GM23338 (cell line): ENCODE data around the gene DNAH9.

Source experiments
- CTCF ChIP-seq, 2 experiments: fragments of 200-600 bp in 1 of 2; sonication (generic) in 1 of 2; conservative IDR thresholded peaks; 2 replicates each; pipeline versions ENCODE4 v1.5.1 to v1.6.1; 2016 to 2017; ENCODE audit warnings: antibody characterized with exemption in 2 of 2, low read depth in 2 of 2, mild to moderate bottlenecking in 2 of 2, moderate library complexity in 1 of 2
- EZH2phosphoT487 ChIP-seq: fragments of 200-600 bp; sonication (generic); IDR thresholded peaks from one replicate; pipeline ENCODE4 v1.8.1; 2018; ENCODE audit warnings: antibody characterized with exemption; ENCODE audit not compliant: unreplicated experiment
- ZNF331 ChIP-seq: fragments of 250-450 bp; sonication (Bioruptor Pico); IDR thresholded peaks from 2 replicates; pipeline ENCODE4 v1.5.0; 2020; ENCODE audit warnings: low read depth, mild to moderate bottlenecking, moderate library complexity

GRCh38 chr17:11671126-11671525 lies 72.9 kb downstream of the DNAH9 start:
- no peak for TF ChIP-seq ZNF331 (CRISPR knock-in tag)
- no peak for TF ChIP-seq CTCF (conservative IDR thresholded peaks at IDR 0.05; ENCODE audit: low read depth in 2 of 2)
- no peak for TF ChIP-seq EZH2phosphoT487
